GM19240 (cell line): ENCODE results near the gene TBC1D3B.
"Not testable (repeated sequence)": the region's sequence is repeated elsewhere in the genome, so short reads cannot be mapped to it uniquely, and the experiment has no call there.

Experiments used
- DNase-seq: peaks from one replicate; pipeline ENCODE4 v3.0.0; 2011; ENCODE audit warnings: low spot score; ENCODE audit not compliant: insufficient read length

Gene TBC1D3B

DNA sequence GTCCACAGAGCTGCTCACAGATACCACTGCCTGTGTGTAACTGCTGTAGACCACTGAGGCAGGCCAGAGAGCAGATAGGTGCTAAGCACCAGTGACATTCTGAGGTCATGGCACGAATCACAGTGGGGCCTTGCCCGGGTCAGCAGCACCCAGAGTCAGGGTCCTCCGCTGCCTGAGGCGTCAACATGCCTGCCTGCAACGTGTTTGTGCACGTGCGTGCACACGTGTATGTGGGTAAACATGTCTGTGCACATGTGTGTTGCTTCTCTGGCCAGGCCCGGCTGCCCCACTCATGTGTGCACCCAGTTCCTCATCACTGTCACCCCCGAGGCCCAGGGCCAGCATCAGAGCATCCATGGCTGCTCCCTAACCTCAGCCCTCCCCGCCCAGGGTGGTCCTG is at the start of gene TBC1D3B:
Gene TBC1D3B, minus strand, starts transcription at position 101 of the 400 bp plus-strand sequence. CDS start 1,586 bp downstream, outside the sequence.
- DNase-seq, result not testable (repeated sequence)

DNA sequence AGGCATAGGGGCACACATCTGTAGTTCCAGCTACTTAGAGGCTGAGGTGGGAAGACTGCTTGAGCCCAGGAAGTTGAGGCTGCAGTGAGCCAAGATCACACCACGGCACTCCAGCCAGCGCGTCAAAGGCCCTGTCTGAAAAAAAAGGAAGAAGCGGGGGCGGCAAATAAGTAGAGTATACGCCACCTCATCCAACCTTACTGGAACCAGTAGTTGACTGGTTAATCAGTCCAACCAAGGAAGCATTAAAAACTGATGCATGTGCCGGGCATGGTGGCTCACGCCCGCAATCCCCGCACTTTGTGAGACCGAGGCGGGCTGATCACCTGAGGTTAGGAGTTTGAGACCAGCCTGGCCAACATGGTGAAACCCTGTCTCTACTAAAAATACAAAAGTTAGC is 46.5 kb upstream of the TBC1D3B start:
- not testable (repeated sequence) for DNase-seq

DNA sequence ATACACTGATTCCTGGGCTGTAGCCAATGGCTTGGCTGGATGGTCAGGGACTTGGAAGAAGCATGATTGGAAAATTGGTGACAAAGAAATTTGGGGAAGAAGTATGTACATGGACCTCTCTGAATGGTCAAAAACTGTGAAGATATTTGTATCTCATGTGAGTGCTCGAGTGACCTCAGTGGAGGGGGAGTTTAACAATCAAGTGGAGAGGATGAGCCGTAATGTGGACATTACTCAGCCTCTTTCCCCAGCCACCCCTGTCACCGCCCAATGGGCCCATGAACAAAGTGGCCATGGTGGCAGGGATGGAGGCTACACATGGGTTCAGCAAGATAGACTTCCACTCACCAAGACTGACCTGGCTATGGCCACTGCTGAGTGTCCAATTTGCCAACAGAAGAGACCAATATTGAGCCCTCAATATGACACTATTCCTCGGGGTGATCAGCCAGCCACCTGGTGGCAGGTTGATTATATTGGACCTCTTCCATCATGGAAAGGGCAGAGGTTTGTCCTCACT is 45.2 kb upstream of the TBC1D3B start:
- DNase-seq, result not testable (repeated sequence)

DNA sequence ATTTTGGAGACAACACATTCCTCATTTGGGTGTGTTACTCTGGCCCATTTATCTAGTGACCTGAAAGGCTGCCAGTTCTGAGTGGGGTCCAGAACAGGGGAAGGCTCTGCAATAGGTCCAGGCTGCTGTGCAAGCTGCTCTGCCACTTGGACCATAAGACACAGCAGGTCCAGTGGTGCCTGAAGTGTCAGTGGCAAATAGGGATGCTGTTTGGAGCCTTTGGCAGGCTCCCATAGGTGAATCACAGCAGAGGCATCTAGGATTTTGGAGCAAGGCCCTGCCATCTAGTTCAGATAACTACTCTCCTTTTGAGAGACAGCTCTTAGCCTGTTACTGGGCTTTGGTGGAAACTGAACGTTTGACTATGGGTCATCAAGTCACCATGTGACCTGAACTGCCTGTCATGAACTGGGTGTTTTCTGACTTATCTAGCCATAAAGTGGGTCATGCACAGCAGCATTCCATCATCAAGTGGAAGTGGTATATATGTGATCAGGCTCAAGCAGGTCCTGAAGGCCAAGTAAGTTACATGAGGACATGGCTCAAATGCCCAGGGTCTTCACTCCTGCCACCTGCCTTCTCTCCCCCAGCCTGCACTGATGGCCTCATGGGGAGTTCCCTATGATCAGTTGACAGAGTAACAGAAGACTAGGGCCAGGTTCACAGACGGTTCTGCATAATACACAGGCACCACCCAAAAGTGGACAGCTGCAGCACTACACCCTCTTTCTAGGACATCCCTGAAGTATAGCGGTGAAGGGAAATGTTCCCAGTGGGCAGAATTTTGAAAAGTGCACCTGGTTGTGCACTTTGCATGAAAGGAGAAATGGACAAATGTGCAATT is 44.5 kb upstream of the TBC1D3B start:
- DNase-seq, result not testable (repeated sequence)

DNA sequence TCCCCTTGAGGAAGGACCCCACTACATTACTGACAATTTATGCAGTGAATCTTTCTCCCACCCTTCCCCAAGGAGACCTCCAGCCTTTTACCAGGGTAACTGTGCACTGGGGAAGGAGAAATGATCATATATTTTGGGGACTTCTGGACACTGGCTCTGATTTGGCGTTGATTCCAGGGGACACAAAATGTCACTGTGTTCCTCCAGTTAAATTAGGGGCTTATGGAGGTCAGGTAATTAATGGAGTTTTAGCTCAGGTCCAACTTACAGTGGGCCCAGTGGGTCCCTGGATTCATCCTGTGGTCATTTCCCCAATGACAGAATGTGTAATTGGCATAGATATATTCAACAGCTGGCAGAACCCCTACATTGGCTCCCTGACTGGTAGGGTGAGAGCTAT is 43.1 kb upstream of the TBC1D3B start:
- DNase-seq, result not testable (repeated sequence)

DNA sequence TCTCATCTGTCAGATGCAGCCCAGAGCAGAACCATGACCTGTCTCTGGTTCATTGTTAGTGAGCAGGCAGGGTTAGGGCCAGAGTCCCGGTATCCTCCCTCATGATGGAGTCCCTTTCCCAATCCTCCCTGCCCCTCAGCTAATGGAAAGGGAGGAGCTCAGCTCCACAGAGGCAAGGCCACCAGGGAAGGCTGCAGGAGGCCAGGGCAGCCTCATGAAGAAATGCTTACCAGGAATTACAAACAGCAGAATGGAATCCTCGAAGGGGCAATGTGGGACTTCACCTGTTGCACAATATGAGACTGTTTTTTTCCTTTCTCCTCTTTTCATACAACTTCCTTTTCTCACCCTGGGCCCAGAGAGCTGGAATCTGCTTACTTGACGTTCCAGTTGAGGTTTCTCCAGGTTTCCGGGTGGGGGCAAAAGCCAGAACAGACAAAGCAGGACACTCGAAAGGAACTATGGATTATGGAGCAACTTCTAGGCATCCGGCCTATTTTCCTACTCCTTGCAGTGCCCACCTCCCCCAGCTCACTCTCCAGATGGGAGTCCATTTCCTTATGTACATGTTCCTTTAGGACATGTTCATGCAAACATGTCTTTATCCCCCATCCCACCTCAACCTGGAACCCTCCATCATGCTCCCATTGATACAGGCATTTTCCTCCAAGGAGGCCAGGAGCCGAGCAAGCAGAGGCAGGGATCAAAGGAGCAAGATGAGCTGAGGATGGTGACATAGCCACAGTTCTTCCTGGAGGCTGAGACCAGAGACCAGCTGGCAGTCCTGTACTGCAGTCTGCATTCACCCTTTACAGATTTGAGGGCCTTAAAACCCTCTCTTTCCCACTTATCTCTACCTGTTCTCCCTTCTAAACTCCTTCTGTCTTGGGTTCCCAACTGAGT is 39.2 kb upstream of the TBC1D3B start:
- DNase-seq, result not testable (repeated sequence)

DNA sequence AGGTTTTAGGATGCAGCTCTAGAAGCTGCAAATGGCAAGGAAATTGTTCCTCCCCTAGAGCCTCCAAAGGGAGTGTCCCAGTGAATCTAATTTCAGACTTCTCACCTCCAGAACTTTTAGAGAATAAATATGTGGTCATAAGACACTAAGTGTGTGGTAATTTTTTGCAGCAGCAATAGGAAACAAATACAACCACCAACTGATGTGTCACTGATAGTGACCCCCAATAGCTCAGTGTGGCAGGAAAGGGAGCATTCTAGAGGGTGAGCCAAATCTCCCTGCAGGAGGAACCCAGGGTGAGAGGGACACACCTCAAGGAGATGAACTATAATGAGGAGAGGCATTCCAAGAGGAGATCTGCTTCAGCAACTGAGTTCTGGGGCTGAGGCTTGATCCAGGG is 38.5 kb upstream of the TBC1D3B start:
- no peak for DNase-seq

DNA sequence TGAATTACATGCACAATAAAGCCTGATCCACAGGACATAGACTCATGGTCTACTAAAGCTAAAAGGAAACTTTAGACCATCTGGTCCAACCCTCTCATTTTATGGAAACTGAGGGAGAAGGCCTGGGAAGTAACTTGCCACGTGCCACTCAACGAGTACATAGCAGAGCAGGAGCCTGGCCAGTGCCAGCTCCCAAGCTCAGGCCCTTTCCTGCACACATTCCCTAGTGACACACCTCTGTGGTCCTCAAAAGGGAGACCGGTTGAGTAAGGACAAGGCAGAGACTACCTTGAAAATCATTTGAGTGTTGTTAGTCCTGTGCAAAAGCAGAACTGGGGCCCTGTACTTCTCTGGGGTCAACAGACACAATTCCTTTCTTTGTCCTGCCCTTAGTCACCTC is 37.3 kb upstream of the TBC1D3B start:
- no peak for DNase-seq

DNA sequence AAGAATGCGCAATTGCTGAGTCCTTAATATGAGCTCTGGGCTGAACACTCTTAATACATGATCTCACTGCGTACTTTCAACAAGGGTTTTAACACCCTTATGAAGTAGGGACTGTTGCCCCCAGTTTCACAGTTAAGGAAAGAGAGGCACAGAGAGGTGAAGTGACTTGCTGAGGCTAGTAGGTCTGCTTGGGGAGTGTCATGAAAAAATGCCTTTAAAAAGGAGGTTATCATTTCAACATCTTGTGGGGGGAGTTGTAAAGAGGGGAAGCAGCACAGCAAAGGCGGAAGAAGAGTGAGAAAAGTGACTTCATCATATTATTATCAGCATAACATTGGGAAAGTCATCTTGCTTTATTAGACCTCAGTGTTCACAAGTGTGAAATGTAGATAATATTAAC is 36.5 kb upstream of the TBC1D3B start:
- DNase-seq, result no peak

DNA sequence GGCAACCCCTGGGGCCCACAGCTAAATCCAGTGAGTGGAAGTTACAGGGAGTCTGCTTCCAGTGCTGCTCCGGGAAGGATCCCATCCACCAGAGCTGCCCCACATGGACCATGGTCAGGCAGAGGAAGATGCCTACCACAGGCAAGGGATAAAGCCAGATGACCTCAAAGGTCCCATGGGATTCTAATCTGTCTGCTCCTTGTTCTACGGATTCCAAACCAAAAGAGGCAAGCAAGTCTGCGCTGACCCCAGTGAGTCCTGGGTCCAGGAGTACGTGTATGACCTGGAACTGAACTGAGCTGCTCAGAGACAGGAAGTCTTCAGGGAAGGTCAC is 35.8 kb upstream of the TBC1D3B start:
- no peak for DNase-seq

DNA sequence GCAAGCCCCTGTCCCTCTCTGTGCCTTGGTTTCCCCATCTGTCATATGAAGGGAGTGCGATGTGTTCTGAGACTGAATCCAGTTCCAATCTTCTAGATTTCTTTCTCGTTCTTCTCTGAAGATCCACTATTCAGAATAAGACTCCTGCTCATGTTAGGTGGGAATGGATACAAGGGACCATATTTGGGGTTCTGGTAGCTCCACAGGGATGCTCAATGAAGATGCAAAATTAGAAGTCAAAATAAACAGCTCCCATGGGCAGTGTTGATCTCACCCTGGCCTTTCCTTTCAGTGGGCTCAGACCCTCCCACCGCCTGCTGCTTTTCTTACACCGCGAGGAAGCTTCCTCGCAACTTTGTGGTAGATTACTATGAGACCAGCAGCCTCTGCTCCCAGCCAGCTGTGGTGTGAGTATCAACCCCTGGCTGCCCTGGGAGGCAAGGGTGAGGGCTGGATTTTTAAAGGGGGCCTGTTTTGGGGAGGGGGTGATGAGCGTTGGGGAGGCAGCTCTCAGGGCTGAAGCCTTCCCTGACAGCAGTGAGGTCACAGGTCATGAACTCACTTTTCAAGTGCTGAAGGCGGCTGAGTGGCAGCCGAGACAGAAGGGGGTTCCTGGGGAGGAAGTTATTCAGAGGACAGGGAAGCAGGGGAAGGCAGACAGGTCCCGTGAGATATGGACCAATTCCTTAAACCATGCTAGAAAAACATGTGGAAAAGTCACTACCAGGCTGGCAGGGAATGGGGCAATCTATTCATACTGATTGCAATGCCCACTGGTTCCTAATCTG is 35.2 kb upstream of the TBC1D3B start:
- DNase-seq, result not testable (repeated sequence)

DNA sequence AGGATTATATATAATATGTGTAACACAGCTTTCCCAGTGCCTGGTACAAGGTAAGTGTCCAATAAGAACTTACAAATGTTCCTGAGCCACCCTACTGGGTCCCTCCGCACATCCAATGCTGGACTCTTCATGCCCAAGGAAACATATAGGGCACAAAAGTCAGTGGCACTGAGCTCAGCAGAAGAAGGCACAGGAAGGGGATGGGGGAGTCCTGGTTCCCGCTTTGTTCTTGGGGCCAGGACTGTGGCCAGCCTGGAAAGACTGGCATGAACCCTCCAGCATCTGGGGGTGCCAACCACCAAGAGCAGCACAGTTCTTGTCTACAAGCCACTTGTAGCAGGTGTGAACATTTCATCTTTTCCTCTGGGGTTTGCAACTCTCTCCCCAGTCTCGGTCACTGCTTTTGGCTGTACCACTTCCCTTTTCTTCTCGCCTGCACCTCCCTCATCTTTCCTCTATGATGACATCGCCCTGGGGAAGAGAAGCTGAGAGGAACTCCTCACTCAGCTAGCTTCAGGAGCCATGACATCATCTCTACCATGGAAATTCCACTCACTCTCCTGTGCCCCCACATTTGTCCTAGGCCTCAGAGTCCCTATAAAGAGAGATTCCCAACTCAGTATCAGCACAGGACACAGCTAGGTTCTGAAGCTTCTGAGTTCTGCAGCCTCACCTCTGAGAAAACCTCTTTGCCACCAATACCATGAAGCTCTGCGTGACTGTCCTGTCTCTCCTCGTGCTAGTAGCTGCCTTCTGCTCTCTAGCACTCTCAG is 34.2 kb upstream of the TBC1D3B start, which contains the start of gene CCL4L2:
Gene CCL4L2, plus strand, starts transcription at position 625 of the 773 bp plus-strand sequence.
- DNase-seq, result not testable (repeated sequence)

DNA sequence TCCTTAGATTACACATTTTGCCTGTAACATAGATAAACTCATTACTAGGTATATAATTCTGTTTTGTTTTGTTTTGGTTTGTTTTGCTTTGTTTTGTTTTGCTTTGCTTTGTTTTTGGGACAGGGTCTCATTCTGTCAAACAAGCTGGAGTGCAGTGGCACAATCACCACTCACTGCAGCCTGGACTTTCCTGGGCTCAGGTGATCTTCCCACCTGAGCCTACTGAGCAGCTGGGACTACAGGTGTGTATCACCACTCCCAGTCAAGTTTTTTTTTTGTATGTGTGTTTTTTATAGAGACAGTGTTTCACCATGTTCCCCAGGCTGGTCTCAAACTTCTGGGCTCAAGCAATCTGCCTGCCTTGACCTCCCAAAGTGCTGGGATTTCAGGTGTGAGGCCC is 33.1 kb upstream of the TBC1D3B start:
- no peak for DNase-seq

DNA sequence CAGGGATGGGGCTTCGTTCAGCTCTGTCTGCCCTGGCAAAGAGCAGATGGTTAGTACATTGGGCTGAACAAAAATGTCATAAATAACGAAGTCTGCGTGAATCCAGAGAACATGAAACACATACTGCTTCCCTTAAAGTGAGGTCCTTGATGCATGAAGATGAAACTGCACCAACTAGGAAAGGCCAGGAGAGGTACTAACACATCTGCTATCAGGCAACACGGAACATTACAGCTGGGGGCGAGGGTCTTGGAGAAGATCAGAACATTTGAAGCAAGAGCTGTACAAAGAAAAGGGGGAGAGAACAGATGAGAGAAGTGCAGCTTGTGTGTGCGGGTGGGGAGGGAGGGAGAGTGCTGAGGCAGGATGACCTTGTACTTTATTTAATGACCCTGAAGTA is 30.9 kb upstream of the TBC1D3B start:
- DNase-seq, result not testable (repeated sequence)

DNA sequence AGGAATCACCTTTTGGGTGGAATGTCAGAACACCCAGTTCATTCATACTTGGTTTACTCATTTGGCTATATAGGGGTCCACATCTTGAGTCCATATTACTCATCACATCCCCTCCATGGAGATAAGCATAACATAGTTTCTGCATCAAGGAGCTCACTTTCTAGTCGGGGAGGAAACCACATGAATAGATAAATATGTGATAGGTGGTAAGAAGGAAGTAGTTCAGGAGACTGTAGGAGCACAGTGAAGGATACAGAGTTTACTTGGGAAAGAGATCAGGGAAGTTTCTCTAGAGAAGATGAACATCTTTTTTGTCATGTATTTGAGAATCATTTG is 30.0 kb upstream of the TBC1D3B start:
- DNase-seq, result not testable (repeated sequence)

DNA sequence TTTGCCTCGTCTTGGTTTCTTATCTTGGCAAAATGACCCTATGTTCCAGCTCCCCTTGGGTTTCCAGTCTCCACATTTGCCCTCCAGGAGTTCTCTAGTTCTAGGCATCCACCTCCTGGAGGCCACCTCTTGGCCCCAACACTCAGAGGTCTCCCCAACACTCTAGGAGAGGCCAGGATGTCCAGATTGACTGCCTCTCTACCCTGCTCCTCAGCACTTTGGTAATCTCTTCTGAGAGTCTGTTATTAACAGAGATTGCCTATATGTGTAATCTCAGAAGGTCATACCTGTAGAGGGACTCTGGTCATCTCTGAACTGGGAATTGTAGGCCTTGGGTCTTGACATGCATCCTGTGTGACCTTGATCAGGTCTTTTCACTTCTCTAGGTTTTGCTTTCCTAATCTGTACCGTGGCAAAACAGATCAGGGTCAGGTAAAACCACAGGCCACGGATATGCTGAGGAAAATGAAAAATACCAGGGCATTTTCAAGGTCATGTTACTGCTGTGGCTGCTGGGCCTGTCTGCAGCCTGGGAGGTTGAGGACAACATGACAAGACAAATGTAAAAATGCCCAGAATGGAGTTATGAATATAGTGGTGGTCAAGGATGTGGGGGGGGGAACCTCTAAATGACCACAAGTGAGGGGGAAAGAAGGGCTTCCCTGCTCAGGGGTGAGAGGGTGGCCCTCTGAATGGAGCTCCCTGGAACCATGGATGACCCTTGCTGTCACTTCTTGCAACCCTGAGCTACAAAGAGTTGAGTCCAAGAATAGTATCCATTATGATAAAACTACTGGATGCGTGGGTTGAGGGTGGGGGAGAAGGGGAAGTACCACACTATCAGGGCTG is 29.4 kb upstream of the TBC1D3B start:
- no peak for DNase-seq

DNA sequence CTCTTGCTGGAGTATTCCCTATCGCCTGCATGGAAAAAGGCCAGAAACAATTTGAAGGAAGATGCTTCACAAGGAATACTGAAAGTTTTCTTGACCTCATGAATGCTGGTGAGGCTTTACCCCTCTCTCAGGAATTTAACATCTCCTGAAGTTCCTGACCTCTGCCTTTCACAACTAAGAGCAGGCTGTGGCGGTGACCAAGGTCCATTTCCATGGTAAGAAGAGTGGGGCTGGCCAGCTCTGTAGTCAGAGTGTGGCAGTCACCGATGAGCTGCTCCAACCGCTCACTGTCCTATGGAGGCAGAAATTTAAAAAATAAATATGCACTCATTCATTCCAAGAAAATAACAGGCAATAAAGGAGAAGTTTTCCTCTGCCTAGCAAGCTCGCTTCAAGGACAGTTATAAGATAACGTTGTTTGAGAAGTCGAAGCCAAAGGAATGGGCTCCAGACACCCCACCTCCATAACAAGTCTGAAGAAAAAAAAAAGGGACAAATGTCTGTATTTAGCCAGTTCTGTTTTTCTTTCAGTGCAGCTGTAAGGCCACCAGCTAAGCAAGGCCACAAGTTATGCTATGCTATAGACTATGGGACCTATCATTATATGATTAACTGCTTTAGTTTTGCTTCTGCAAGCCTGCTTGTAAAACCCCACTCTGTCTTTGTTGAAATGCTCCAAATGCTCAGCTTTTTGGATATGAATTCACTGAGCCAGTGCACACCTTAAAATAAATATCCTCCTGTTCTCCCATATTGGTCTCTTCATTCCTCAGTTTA is 28.5 kb upstream of the TBC1D3B start:
- DNase-seq, result no peak

DNA sequence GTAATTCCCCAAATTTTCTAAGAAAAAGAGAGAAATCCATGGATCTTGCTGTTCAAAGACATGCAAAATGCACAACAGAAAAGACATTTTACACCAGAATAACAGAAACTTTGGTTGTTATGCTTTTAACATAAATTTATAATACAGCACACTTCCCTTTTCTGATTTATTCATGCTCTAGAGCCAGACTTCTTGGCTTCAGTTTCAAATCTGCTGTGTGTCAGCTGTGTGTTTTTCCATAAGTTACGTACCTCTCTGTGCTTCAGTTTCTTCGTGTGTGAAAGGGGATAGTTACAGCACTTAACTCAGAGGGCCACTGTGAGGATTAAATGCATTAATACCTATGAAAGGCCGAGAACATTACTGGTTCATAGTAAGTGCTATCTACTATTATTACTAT is 26.9 kb upstream of the TBC1D3B start:
- no peak for DNase-seq

DNA sequence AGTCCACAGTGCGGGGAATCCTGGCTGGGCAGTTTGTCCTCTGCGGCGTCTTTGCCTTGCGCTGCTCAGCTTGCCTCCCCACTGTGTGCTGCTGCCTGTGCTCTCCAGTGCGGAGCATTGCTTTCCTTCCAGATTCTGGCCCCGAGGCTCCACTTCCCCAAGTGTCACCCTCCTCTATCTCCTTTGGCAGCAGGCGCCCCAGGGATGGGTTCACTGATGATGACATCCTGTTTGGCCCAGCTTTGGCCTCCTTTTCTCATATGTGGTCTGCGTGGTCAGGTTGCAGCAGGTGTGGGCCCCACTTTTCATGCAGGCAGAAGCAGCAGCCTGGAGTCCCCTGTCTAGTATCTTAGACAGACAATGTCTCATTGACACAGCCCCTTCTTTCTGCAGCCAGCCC is 25.1 kb upstream of the TBC1D3B start:
- not testable (repeated sequence) for DNase-seq
